SHP77 treated with DMSO at 0.1 percent for 48 hours (cell line): ENCODE measurements around the gene LRBA.

Experiments used
- DNase-seq: peaks from one replicate; lab custom pipeline; 2025; lab: John Stamatoyannopoulos, UW

Gene LRBA

GRCh38 chr4:150366487-150366999 is 648.5 kb downstream of the LRBA start:
- no peak for DNase-seq

- DNase-seq, result no peak
These were observed 651.1 kb downstream of the LRBA start for GRCh38 chr4:150363721-150364688.

GRCh38 chr4:150358691-150359090 is 656.4 kb downstream of the LRBA start:
- DNase-seq, result no peak

GRCh38 chr4:150357829-150358228 is 657.3 kb downstream of the LRBA start:
- DNase-seq, result no peak

GRCh38 chr4:150355858-150356455 is 659.1 kb downstream of the LRBA start:
- DNase-seq, result no peak

- no peak for DNase-seq
These were observed 659.7 kb downstream of the LRBA start for GRCh38 chr4:150355418-150355817.

GRCh38 chr4:150354214-150354796 is 660.8 kb downstream of the LRBA start:
- no peak for DNase-seq

GRCh38 chr4:150348079-150348478 is 667.0 kb downstream of the LRBA start:
- DNase-seq, result no peak

GRCh38 chr4:150345207-150345744 is 669.8 kb downstream of the LRBA start:
- DNase-seq, result no peak

GRCh38 chr4:150343796-150344195 is 671.3 kb downstream of the LRBA start:
- DNase-seq, result no peak

- no peak for DNase-seq
These were observed 672.1 kb downstream of the LRBA start for GRCh38 chr4:150342945-150343344.

- no peak for DNase-seq
These were observed 677.4 kb downstream of the LRBA start for GRCh38 chr4:150337734-150338133.

- DNase-seq, result no peak
These were observed 678.2 kb downstream of the LRBA start for GRCh38 chr4:150336676-150337412.

- DNase-seq, result no peak
These were observed 682.1 kb downstream of the LRBA start for GRCh38 chr4:150332961-150333360.

GRCh38 chr4:150332086-150332485 is 683.0 kb downstream of the LRBA start:
- no peak for DNase-seq

GRCh38 chr4:150329373-150329772 is 685.7 kb downstream of the LRBA start:
- DNase-seq, result no peak

- no peak for DNase-seq
These were observed 686.6 kb downstream of the LRBA start for GRCh38 chr4:150328496-150328895.

GRCh38 chr4:150327262-150327780 is 687.8 kb downstream of the LRBA start:
- DNase-seq, result no peak

- DNase-seq, result no peak
These were observed 689.2 kb downstream of the LRBA start for GRCh38 chr4:150325872-150326271.

GRCh38 chr4:150323406-150324325 is 691.4 kb downstream of the LRBA start:
- DNase-seq, result no peak
